GM12891 (cell line): ENCODE data around the gene SULF2.

ENCODE experiments used
- POLR2A ChIP-seq: IDR thresholded peaks from 2 replicates; pipeline ENCODE4 v1.6.1; 2011; ENCODE audit warnings: low read depth, low read length, control low read depth
- TAF1 ChIP-seq: IDR thresholded peaks from 2 replicates; pipeline ENCODE4 v1.6.1; 2011; ENCODE audit warnings: low read depth, low read length, control low read depth

DNA sequence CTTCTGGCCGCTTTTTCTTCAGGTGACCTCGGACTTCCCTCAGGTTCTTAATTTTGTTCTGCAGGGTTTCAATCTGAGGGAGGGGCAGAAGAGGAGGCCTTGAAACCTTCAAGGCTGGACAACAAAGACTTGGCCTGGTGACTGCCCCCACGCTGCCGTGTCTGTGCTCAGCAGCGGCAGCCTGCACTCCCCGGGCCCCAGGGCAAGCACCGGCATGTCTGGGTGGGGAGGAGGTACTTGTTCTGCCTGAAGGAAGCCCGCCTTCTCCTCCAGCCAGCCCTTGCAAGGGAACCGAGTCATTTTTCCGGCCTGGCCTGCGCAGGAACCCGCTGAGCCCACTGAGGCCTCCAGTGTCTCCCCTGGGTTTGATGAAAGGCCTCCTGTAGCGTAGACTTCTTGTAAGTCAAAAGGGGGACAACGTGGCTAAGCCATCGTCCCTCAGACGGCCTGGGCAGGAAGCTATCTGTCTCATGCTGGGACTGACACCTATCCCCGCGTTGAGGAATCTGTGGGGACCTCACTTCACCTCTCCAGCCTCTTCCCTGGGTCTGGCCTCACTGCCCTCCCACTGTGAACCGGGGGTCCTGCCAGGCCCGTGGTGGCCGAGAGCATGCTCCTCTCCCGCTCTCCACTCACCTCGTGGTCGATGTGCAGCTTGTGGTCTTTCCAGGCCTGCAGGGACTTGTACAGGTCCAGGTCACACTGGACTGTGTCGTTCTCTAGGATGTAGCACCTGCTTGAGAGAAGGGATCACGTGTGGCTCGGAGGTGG lies 119.9 kb downstream of the SULF2 start:
- TF ChIP-seq POLR2A (no peak), TAF1 (no peak)
